ENCODE measurements around the gene FARS2.
A peak's percentile ranks its signal among the peaks of the same experiment; 100 is the strongest.

FARS2 gene

GRCh38 chr6:5390177-5390576 is 128.9 kb downstream of the FARS2 start:
- Histone ChIP-seq H4K20me1 (ENCODE audit: insufficient read depth, low read length) (no peaks in the 10 kb centered on the region), H3K27ac (ENCODE audit: low read length) (no peak overlapping the region), H3K9me3 (ENCODE audit: insufficient read depth, low read length) (no peaks in the 10 kb centered on the region), H3K79me2 (ENCODE audit: low read length) (peaks cover 16% of the 10 kb centered on the region; the same call in 1 of the 2 replicates), H3K27me3 (ENCODE audit: low read depth, low read length) (no peaks in the 10 kb centered on the region), H3K4me2 (ENCODE audit: low read length) (no peak overlapping the region), H2AFZ (ENCODE audit: low read depth, low read length) (no peak overlapping the region), H3K4me3 (ENCODE audit: low read length) (no peak overlapping the region), H3K4me1 (ENCODE audit: low read length) (0 out of 2 replicates have a peak, but pooled peaks cover 4% of the 10 kb centered on the region), H3K9ac (ENCODE audit: low read length) (no peak overlapping the region), H3K36me3 (replicated peaks; ENCODE audit: low read depth, low read length) (no peaks in the 10 kb centered on the region)
- TF ChIP-seq CTCF (IDR thresholded peaks at IDR 0.05; ENCODE audit: low read depth, low read length) (no peak), EZH2phosphoT487 (IDR thresholded peaks at IDR 0.05; ENCODE audit: low read depth) (no peak)

GRCh38 chr6:5394280-5394679 is 133.0 kb downstream of the FARS2 start:
- Histone ChIP-seq H3K4me3 (ENCODE audit: low read length) (no peak overlapping the region), H2AFZ (ENCODE audit: low read depth, low read length) (no peak overlapping the region), H3K9me3 (ENCODE audit: insufficient read depth, low read length) (no peaks in the 10 kb centered on the region), H3K4me2 (ENCODE audit: low read length) (no peak overlapping the region), H3K36me3 (replicated peaks; ENCODE audit: low read depth, low read length) (no peaks in the 10 kb centered on the region), H3K79me2 (ENCODE audit: low read length) (peaks cover 11% of the 10 kb centered on the region; the same call in 1 of the 2 replicates), H4K20me1 (ENCODE audit: insufficient read depth, low read length) (no peaks in the 10 kb centered on the region), H3K9ac (ENCODE audit: low read length) (no peak overlapping the region), H3K27ac (ENCODE audit: low read length) (no peak overlapping the region), H3K4me1 (ENCODE audit: low read length) (0 out of 2 replicates have a peak, but pooled peaks cover 4% of the 10 kb centered on the region), H3K27me3 (ENCODE audit: low read depth, low read length) (no peaks in the 10 kb centered on the region)
- TF ChIP-seq CTCF (IDR thresholded peaks at IDR 0.05; ENCODE audit: low read depth, low read length) (no peak), EZH2phosphoT487 (IDR thresholded peaks at IDR 0.05; ENCODE audit: low read depth) (no peak)

GRCh38 chr6:5395719-5396118 is 134.4 kb downstream of the FARS2 start:
- no peaks in the 10 kb centered on the region for H3K9me3 ChIP-seq (ENCODE audit: insufficient read depth, low read length)
- TF ChIP-seq EZH2phosphoT487 (IDR thresholded peaks at IDR 0.05; ENCODE audit: low read depth) (no peak), CTCF (IDR thresholded peaks at IDR 0.05; ENCODE audit: low read depth, low read length) (no peak)

GRCh38 chr6:5398530-5398929 is 137.2 kb downstream of the FARS2 start:
- no peak overlapping the region for H2AFZ ChIP-seq (ENCODE audit: low read depth, low read length)
- no peaks in the 10 kb centered on the region for H3K9me3 ChIP-seq (ENCODE audit: insufficient read depth, low read length)
- no peaks in the 10 kb centered on the region for H3K27me3 ChIP-seq (ENCODE audit: low read depth, low read length)
- H3K9ac ChIP-seq (ENCODE audit: low read length), result no peak overlapping the region
- TF ChIP-seq CTCF (IDR thresholded peaks at IDR 0.05; ENCODE audit: low read depth, low read length) (peak; percentile 56), EZH2phosphoT487 (IDR thresholded peaks at IDR 0.05; ENCODE audit: low read depth) (no peak)
- H3K4me1 ChIP-seq (ENCODE audit: low read length), result peaks cover 11% of the 10 kb centered on the region
- H3K36me3 ChIP-seq (replicated peaks; ENCODE audit: low read depth, low read length), result no peaks in the 10 kb centered on the region
- 0 out of 2 replicates have a peak, but pooled peaks cover 2% of the 10 kb centered on the region for H3K79me2 ChIP-seq (ENCODE audit: low read length)
- no peak overlapping the region for H3K4me2 ChIP-seq (ENCODE audit: low read length)
- no peaks in the 10 kb centered on the region; the same call in 1 of the 2 replicates for H4K20me1 ChIP-seq (ENCODE audit: insufficient read depth, low read length)
- no peak overlapping the region for H3K27ac ChIP-seq (ENCODE audit: low read length)
- H3K4me3 ChIP-seq (ENCODE audit: low read length), result no peak overlapping the region

More at GRCh38 chr6:5395719-5396118, 134.4 kb downstream of the FARS2 start:
- 0 out of 2 replicates have a peak, but pooled peaks cover 4% of the 10 kb centered on the region for H3K4me1 ChIP-seq (ENCODE audit: low read length)
- H4K20me1 ChIP-seq (ENCODE audit: insufficient read depth, low read length), result no peaks in the 10 kb centered on the region
- H3K4me3 ChIP-seq (ENCODE audit: low read length), result no peak overlapping the region
- no peak overlapping the region for H3K27ac ChIP-seq (ENCODE audit: low read length)
- H3K27me3 ChIP-seq (ENCODE audit: low read depth, low read length), result no peaks in the 10 kb centered on the region
- H3K9ac ChIP-seq (ENCODE audit: low read length), result no peak overlapping the region
- H3K4me2 ChIP-seq (ENCODE audit: low read length), result no peak overlapping the region
- no peak overlapping the region for H2AFZ ChIP-seq (ENCODE audit: low read depth, low read length)
- H3K79me2 ChIP-seq (ENCODE audit: low read length), result peaks cover 10% of the 10 kb centered on the region; the same call in 1 of the 2 replicates
- H3K36me3 ChIP-seq (replicated peaks; ENCODE audit: low read depth, low read length), result no peaks in the 10 kb centered on the region

Measured in OCI-LY3 (cell line).